Type B pancreatic cell (in vitro differentiated cells): ENCODE data around the gene GGNBP2. TPM values are rescaled to one million over a fixed set of nuclear protein-coding genes. Genes with fewer than 3 reads are reported as not detected.

Source experiments
- DNase-seq: peaks from one replicate; pipeline ENCODE4 v3.0.0; 2021; ENCODE audit warnings: mixed read lengths; ENCODE audit not compliant: unreplicated experiment; ENCODE audit errors: extremely low spot score
- H3K27ac Mint-ChIP-seq: 2 replicates; pipeline ENCODE4 v1.8.0; 2021; ENCODE audit warnings: mild to moderate bottlenecking, mixed read lengths
- H3K27me3 Mint-ChIP-seq: 2 replicates; pipeline ENCODE4 v1.8.0; 2021; ENCODE audit warnings: mixed read lengths
- H3K36me3 Mint-ChIP-seq: 2 replicates; pipeline ENCODE4 v1.8.0; 2021; ENCODE audit warnings: mixed read lengths
- H3K4me1 Mint-ChIP-seq: one replicate; pipeline ENCODE4 v1.8.0; 2021; ENCODE audit warnings: mixed read lengths; ENCODE audit not compliant: unreplicated experiment
- H3K4me3 Mint-ChIP-seq: 2 replicates; pipeline ENCODE4 v1.8.0; 2021; ENCODE audit warnings: mild to moderate bottlenecking, mixed read lengths
- H3K9me3 Mint-ChIP-seq: 2 replicates; pipeline ENCODE4 v1.8.0; 2021; ENCODE audit warnings: mixed read lengths
- CTCF ChIP-seq: fragments of 200-600 bp; sonication (generic); conservative IDR thresholded peaks from 2 replicates; pipeline ENCODE4 v1.5.0; 2021; ENCODE audit warnings: antibody characterized with exemption, mild to moderate bottlenecking
- total RNA-seq: library from RNA; stranded (reverse); gene quantifications from 2 replicates; pipeline ENCODE4 v1.2.1, GENCODE V29; 2021; ENCODE audit warnings: low replicate concordance

GGNBP2 gene
- total RNA-seq, 1 donor from 2014 or later = 63.7 TPM

DNA sequence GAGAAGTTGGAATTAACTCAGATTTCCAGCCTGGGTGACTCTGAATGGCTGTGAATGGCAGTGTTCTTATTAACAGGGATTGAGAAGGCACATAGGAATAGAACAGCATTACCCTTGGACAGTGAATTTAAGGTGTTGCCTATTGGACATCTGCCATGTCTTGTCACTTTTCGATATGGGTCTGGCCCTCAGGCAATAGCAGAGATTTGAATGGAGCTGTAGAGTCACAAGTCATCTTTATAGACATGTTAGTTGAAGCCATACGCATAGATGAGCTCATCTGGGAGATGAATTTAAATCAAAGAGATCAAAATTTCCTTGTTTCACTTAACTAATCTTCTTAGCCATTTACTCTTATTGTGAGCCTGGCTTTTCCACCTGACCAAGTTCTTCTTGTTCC is 32.1 kb downstream of the GGNBP2 start:
- DNase-seq = no peak
- TF ChIP-seq CTCF = no peak
- Mint-ChIP-seq H3K27ac (no peak overlapping the region), H3K9me3 (no peaks in the 10 kb centered on the region), H3K4me1 (no peaks in the 10 kb centered on the region), H3K27me3 (no peaks in the 10 kb centered on the region), H3K36me3 (peaks cover 34% of the 10 kb centered on the region), H3K4me3 (no peak overlapping the region)

DNA sequence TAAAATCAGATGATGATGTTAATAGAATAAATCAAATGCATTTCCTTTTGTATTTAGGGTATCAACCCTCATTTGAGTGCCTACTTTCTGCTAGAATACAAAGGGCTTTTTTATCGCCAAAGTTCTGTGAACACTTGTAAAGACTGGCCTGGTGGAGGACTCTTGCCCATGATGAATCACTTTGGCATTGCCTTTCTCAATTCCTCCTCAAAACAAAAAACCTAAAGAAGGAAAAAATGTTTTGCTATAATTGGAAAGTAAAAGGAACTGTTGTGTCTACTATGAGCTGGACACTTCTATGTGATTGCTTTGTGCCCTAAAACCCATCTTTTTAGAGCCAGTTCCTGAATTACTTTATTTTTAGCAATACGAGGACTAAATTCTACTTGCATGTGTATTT is 34.0 kb downstream of the GGNBP2 start:
- TF ChIP-seq CTCF = no peak
- H3K27me3 Mint-ChIP-seq = no peaks in the 10 kb centered on the region
- no peaks in the 10 kb centered on the region for H3K4me1 Mint-ChIP-seq
- DNase-seq = no peak
- H3K9me3 Mint-ChIP-seq = no peaks in the 10 kb centered on the region
- H3K36me3 Mint-ChIP-seq = peaks cover 21% of the 10 kb centered on the region
- H3K4me3 Mint-ChIP-seq = no peak overlapping the region
- H3K27ac Mint-ChIP-seq = no peak overlapping the region

- Mint-ChIP-seq H3K36me3 (peaks cover 13% of the 10 kb centered on the region), H3K9me3 (no peaks in the 10 kb centered on the region), H3K27me3 (no peaks in the 10 kb centered on the region), H3K4me3 (no peak overlapping the region), H3K27ac (no peak overlapping the region), H3K4me1 (no peaks in the 10 kb centered on the region)
- DNase-seq = no peak
- TF ChIP-seq CTCF = no peak
These were observed 39.1 kb downstream of the GGNBP2 start for GRCh38 chr17:36583787-36584186.

- H3K9me3 Mint-ChIP-seq = no peaks in the 10 kb centered on the region
These were observed 41.4 kb downstream of the GGNBP2 start for GRCh38 chr17:36586138-36586537.

GRCh38 chr17:36590082-36590481 is 45.4 kb downstream of the GGNBP2 start:
- Mint-ChIP-seq H3K36me3 (peaks cover 10% of the 10 kb centered on the region), H3K27me3 (no peaks in the 10 kb centered on the region), H3K4me1 (peaks cover 23% of the 10 kb centered on the region), H3K27ac (no peak overlapping the region), H3K4me3 (peak overlapping the region; percentile 89), H3K9me3 (peaks cover 4% of the 10 kb centered on the region)
- TF ChIP-seq CTCF = no peak
- DNase-seq = no peak

More at GRCh38 chr17:36586138-36586537, 41.4 kb downstream of the GGNBP2 start:
- no peak for TF ChIP-seq CTCF
- H3K4me3 Mint-ChIP-seq = no peak overlapping the region
- peaks cover 2% of the 10 kb centered on the region for H3K4me1 Mint-ChIP-seq
- no peaks in the 10 kb centered on the region for H3K27me3 Mint-ChIP-seq
- H3K36me3 Mint-ChIP-seq = peaks cover 6% of the 10 kb centered on the region
- H3K27ac Mint-ChIP-seq = no peak overlapping the region
- DNase-seq = no peak
